Muscle layer of duodenum (tissue), 2 donors: ENCODE results near the gene REG3A.
A peak's percentile ranks its signal among the peaks of the same experiment; 100 is the strongest.

Experiments
- H3K27ac ChIP-seq: one replicate; pipeline ENCODE4 v1.7.0; 2013; ENCODE audit warnings: mild to moderate bottlenecking, low read length
- H3K27me3 ChIP-seq: one replicate; pipeline ENCODE4 v1.7.0; 2013; ENCODE audit warnings: low read depth, mild to moderate bottlenecking, control low read depth, low read length
- H3K36me3 ChIP-seq, 2 donors: one replicate each; pipeline ENCODE4 v1.7.0; 2013; ENCODE audit warnings: low read length in 2 of 2, control low read depth in 1 of 2, mild to moderate bottlenecking in 1 of 2; ENCODE audit not compliant: insufficient read depth in 2 of 2, control insufficient read depth in 1 of 2
- H3K4me1 ChIP-seq, 2 donors: one replicate each; pipeline ENCODE4 v1.7.0; 2013; ENCODE audit warnings: low read length in 2 of 2, mild to moderate bottlenecking in 2 of 2, control low read depth in 1 of 2, moderate library complexity in 1 of 2; ENCODE audit not compliant: insufficient read depth in 2 of 2, control insufficient read depth in 1 of 2
- H3K4me3 ChIP-seq, 2 donors: one replicate each; pipeline ENCODE4 v1.7.0; 2013; ENCODE audit warnings: low read length in 2 of 2, low read depth in 1 of 2, mild to moderate bottlenecking in 1 of 2
- H3K9me3 ChIP-seq, 2 donors: one replicate each; pipeline ENCODE4 v1.7.0; 2013; ENCODE audit warnings: low read length in 2 of 2, control low read depth in 1 of 2, mild to moderate bottlenecking in 1 of 2; ENCODE audit not compliant: control insufficient read depth in 1 of 2
- donor health status: healthy.

Gene REG3A

DNA sequence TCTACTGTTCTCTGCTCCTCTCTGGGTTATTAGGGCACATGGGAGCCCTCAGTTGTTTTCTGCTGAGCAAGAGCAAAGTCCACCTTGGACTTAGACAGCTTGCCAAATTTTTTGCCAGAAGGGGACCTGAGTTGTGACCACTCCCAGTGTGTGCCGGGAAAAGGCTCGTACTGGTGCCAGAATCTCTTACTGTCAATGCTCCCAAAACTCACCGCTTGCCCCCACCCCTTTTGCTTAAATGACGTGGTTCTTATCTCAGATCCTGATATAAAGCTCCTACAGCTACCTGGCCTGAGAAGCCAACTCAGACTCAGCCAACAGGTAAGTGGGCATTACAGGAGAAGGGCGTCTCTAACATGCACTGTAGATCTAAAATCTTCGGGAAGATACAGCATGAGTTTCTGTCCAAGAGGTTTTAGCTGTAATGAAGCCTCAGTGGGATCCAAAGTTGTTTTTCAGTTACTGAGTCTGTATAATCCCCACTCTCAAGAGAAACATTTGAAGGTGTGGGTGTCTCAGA lies 39.3 kb downstream of the REG3A start, which contains the start of gene REG1A:
TSS of gene REG1A (plus strand) at position 295 of the 520 bp plus-strand sequence. CDS start 374 bp downstream, outside the sequence.
- H3K36me3 ChIP-seq: no peaks in the 10 kb centered on the region
- H3K4me3 ChIP-seq: peak within 1 kb of the TSS in 1 of 2 donors; percentile 59
- H3K27me3 ChIP-seq: no peaks in the 10 kb centered on the region
- peak within 1 kb of the TSS; percentile 77 for H3K27ac ChIP-seq
- no peaks in the 10 kb centered on the region for H3K9me3 ChIP-seq
- no peaks in the 10 kb centered on the region for H3K4me1 ChIP-seq

DNA sequence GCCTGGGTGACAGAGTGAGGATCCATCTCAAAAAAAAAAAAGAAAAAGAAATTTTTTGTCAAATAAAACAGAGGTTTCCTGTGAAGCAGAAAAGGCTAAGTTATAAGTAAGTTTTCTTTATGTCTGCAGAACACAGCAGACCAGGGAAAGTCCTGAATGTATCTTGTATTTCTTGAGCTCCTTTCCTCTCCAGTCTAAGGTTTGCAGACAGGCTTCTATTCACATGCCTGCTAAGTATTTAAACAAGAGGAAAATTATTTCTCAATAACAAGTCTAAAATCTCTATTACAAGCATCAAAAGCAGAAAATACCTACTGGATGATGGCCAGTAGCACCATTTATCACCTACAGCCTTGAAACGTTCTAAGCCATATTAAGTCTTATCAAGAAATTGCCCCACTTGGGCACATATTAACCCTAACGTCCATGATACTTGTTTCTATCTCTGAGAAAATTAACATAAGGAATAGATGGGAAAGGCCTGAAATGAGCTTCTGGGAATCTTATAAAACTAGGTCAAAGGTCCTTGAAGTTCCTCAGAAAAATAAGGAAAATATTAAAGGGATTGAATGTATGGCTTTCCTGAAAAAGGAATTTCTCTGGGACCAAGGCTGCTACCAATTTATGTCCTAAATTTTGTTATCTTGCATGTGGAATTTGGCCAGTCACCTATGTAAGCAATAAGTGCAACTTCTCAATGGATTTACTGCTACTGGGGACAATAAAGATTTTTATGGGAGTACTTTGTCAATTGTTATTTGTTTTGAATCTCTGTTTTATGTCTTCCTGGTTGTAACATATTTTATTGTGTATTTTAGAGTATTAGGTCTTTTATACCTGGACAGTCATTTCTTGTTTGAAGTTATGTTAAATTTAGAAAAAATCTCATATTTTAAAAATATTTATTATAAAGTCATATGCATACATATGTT lies 42.3 kb downstream of the REG3A start:
- Histone ChIP-seq H3K4me1 (no peaks in the 10 kb centered on the region), H3K27ac (no peak overlapping the region), H3K9me3 (no peaks in the 10 kb centered on the region), H3K36me3 (no peaks in the 10 kb centered on the region), H3K4me3 (no peak overlapping the region), H3K27me3 (no peaks in the 10 kb centered on the region)

DNA sequence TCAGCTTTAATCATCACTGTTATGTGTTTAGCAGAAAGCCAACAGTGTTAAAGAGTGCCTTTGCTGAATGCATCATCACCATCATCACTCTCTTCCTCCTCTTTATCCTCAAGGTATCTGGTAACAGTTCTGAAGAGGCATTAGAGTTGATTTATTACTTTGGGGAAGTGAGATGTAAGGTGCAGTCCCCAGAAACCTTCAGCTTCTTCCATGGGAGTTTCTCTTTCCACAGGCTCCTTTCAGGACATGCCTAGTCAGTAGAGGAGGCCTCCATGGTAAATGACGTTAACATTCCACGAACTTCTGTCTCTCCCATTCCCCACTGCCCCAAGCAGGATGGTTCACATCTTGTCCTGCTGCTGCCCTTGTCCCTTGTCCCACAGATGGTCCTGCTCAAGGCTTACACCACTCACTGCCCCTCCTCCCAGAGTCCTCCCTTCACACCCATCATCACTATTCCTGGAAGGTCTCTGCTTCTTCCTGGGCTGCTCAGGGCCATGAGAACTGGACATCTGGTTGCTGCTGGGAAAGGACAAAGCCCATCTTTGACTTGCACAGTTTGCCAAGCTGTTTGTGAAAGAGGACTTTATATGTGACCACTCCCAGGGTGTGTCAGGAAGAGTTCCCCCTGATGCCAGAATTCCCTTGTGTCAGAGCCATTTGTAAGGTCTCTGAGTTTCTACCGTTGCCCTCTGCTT lies 44.6 kb downstream of the REG3A start:
- Histone ChIP-seq H3K27me3 (no peaks in the 10 kb centered on the region), H3K4me3 (no peak overlapping the region), H3K27ac (no peak overlapping the region), H3K9me3 (no peaks in the 10 kb centered on the region), H3K4me1 (no peaks in the 10 kb centered on the region), H3K36me3 (no peaks in the 10 kb centered on the region)

DNA sequence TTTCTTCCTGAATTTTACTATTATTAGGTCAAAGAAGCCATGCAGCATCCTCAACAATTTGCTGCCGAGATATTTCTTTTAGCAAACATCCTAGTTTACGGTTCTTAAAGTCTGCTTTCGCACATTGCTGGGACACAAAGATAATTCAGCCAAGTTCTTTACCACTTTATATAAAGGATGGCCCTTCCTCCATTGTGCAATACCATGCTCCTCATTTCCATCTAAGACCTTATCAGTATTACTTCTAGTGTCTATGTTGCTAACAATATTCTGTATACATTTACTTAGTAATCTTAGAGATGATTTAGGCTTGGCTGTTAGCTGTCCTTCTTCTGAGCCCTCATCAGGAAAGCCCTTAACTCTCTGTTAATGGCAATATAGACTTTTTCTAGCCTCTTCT lies 47.3 kb downstream of the REG3A start:
- H3K4me3 ChIP-seq: no peak overlapping the region
- H3K4me1 ChIP-seq: no peaks in the 10 kb centered on the region
- H3K36me3 ChIP-seq: no peaks in the 10 kb centered on the region
- H3K9me3 ChIP-seq: no peaks in the 10 kb centered on the region
- no peak overlapping the region for H3K27ac ChIP-seq
- H3K27me3 ChIP-seq: no peaks in the 10 kb centered on the region
